Keratinocyte (primary cell): ENCODE data around the gene ELAVL4. TPM values are rescaled to one million over a fixed set of nuclear protein-coding genes. Genes with fewer than 3 reads are reported as not detected.

ENCODE experiments used
- DNase-seq: peaks from one replicate; pipeline ENCODE4 v3.0.0-alpha.2; 2011; ENCODE audit warnings: low read depth, missing footprints, low spot score
- FAIRE-seq: peaks from 2 replicates; lab custom pipeline; 2011; peaks lifted over from hg19 to GRCh38; lab: Jason Lieb, UNC
- H2AFZ ChIP-seq: 2 replicates; pipeline ENCODE4 v1.6.0; 2012; ENCODE audit warnings: low read length, control low read depth, inconsistent platforms; ENCODE audit not compliant: control insufficient read depth
- H3K27ac ChIP-seq: 2 replicates; pipeline ENCODE4 v1.5.1; 2011; ENCODE audit warnings: low read length; ENCODE audit not compliant: control insufficient read depth, insufficient read depth
- H3K27me3 ChIP-seq: 3 replicates; pipeline ENCODE4 v1.6.0; 2011; ENCODE audit warnings: low read length; ENCODE audit not compliant: control insufficient read depth, insufficient read depth; ENCODE audit errors: extremely low read depth
- H3K36me3 ChIP-seq, 2 experiments: 2 replicates in 1 of 2; 3 replicates in 1 of 2; pipeline ENCODE4 v1.5.1; 2011; ENCODE audit warnings: low read length in 2 of 2, mild to moderate bottlenecking in 1 of 2; ENCODE audit not compliant: control insufficient read depth in 2 of 2, insufficient read depth in 2 of 2; ENCODE audit errors: extremely low read depth in 1 of 2
- H3K4me1 ChIP-seq: 3 replicates; pipeline ENCODE4 v1.5.1; 2011; ENCODE audit warnings: low read length; ENCODE audit not compliant: control insufficient read depth, insufficient read depth; ENCODE audit errors: extremely low read depth
- H3K4me2 ChIP-seq: 3 replicates; pipeline ENCODE4 v1.6.0; 2011; ENCODE audit warnings: low read depth, low read length; ENCODE audit not compliant: control insufficient read depth, insufficient read depth; ENCODE audit errors: extremely low read depth
- H3K4me3 ChIP-seq, 3 experiments: fragments of 200-600 bp in 1 of 3; sonication (generic) in 1 of 3; 2 replicates in 2 of 3; 3 replicates in 1 of 3; pipeline ENCODE4 v1.5.1; 2011 to 2016; ENCODE audit warnings: low read length in 3 of 3, mild to moderate bottlenecking in 3 of 3, control low read depth in 2 of 3, inconsistent platforms in 1 of 3, low read depth in 1 of 3, mixed read lengths in 1 of 3, mixed run types in 1 of 3, moderate library complexity in 1 of 3; ENCODE audit not compliant: control insufficient read depth in 2 of 3, insufficient read depth in 2 of 3; ENCODE audit errors: extremely low read depth in 1 of 3
- H3K79me2 ChIP-seq: 2 replicates; pipeline ENCODE4 v1.6.0; 2012; ENCODE audit warnings: low read length; ENCODE audit not compliant: control insufficient read depth, insufficient read depth
- H3K9ac ChIP-seq: 3 replicates; pipeline ENCODE4 v1.6.0; 2011; ENCODE audit warnings: low read length; ENCODE audit not compliant: control insufficient read depth, insufficient read depth; ENCODE audit errors: extremely low read depth
- H3K9me1 ChIP-seq: 3 replicates; pipeline ENCODE4 v1.6.0; 2011; ENCODE audit warnings: low read length; ENCODE audit not compliant: control insufficient read depth, insufficient read depth; ENCODE audit errors: extremely low read depth
- H3K9me3 ChIP-seq: 2 replicates; pipeline ENCODE4 v1.5.1; 2012; ENCODE audit warnings: low read depth, low read length; ENCODE audit not compliant: control insufficient read depth
- H4K20me1 ChIP-seq: 3 replicates; pipeline ENCODE4 v1.6.0; 2011; ENCODE audit warnings: low read length; ENCODE audit not compliant: control insufficient read depth, insufficient read depth; ENCODE audit errors: extremely low read depth
- CTCF ChIP-seq, 3 experiments: IDR thresholded peaks in 1 of 3; conservative IDR thresholded peaks in 1 of 3; optimal IDR thresholded peaks in 1 of 3; 2 replicates in 2 of 3; 3 replicates in 1 of 3; pipeline versions ENCODE3 to v1.5.1; 2011; ENCODE audit warnings: low read length in 3 of 3, mild to moderate bottlenecking in 3 of 3, moderate library complexity in 2 of 3, control low read depth in 1 of 3, inconsistent platforms in 1 of 3; ENCODE audit not compliant: insufficient read depth in 2 of 3; ENCODE audit errors: extremely low read depth in 1 of 3
- EZH2 ChIP-seq: IDR thresholded peaks from one replicate; pipeline ENCODE4 v1.6.1; 2012; ENCODE audit warnings: inconsistent platforms, mild to moderate bottlenecking, low read length, moderate library complexity
- dilution Hi-C: fragments of 300-500 bp; cut with MboI; formaldehyde crosslinking; loops from one replicate; pipeline ENCODE4 v1.7.0; 2020; ENCODE audit warnings: low sequenced_read_pairs; ENCODE audit not compliant: extremely low pct_ligation_motif_present
- polyA plus RNA-seq, 5 experiments: library from polyadenylated mRNA; depleted of rRNA in 3 of 5; stranded (reverse) in 3 of 5; stranded (forward) in 1 of 5; unstranded in 1 of 5; fragments of >200 nt; gene quantifications; 1 replicate in 1 of 5; 2 replicates in 3 of 5; 3 replicates in 1 of 5; pipeline versions ENCODE4 v1.2.1 to v1.2.3, GENCODE V29; 2011 to 2012; ENCODE audit warnings: missing spikeins in 2 of 5, low read depth in 1 of 5, low replicate concordance in 1 of 5

The ELAVL4 gene
- polyA plus RNA-seq, 1 donor (not counting 4 experiments of a cell fraction or from before 2014, with no cell fraction given): not detected

DNA sequence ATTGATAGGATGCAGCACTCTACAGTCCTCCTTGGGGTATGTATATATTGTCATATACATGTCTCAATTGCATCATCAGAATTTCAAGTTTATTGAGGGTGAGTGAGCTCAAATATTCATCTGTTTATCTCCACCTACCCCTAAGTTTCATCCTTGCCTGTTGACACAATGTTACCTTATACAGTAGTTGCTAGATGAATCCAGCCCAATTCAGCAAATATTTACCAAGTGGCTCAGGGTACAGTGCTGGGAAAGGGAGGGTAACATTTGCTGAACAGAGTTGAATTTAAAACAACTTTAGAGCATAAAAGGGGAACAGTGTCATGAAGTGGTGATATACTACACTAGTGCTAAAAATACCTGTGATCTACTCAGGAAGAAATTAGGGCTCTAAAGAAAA lies 14.4 kb downstream of the ELAVL4 start:
- no peaks in the 10 kb centered on the region for H3K79me2 ChIP-seq
- FAIRE-seq: no peak

GRCh38 chr1:50126927-50127715 lies 18.4 kb downstream of the ELAVL4 start:
- Histone ChIP-seq H4K20me1 (no peaks in the 10 kb centered on the region), H3K4me2 (no peak overlapping the region), H3K9me3 (no peaks in the 10 kb centered on the region), H3K9me1 (no peaks in the 10 kb centered on the region), H3K9ac (no peak overlapping the region), H3K27ac (no peak overlapping the region), H3K36me3 (no peaks in the 10 kb centered on the region), H3K79me2 (no peaks in the 10 kb centered on the region), H2AFZ (no peak overlapping the region), H3K4me1 (no peaks in the 10 kb centered on the region), H3K4me3 (no peak overlapping the region), H3K27me3 (no peaks in the 10 kb centered on the region)
- TF ChIP-seq EZH2 (no peak), CTCF (optimal IDR thresholded peaks at IDR 0.05 in 1 of 3, IDR thresholded peaks at IDR 0.05 in 1 of 3, conservative IDR thresholded peaks at IDR 0.05 in 1 of 3; ENCODE audit: extremely low read depth in 1 of 3, insufficient read depth in 2 of 3, low read length in 3 of 3) (no peak)
- FAIRE-seq (no peak), DNase-seq (no peak)
- dilution Hi-C loops: no loop called here

More for the DNA sequence above, 14.4 kb downstream of the ELAVL4 start:
- dilution Hi-C loops: no loop called here
- H3K4me3 ChIP-seq: no peak overlapping the region
- no peak overlapping the region for H3K9ac ChIP-seq
- TF ChIP-seq CTCF (optimal IDR thresholded peaks at IDR 0.05 in 1 of 3, IDR thresholded peaks at IDR 0.05 in 1 of 3, conservative IDR thresholded peaks at IDR 0.05 in 1 of 3; ENCODE audit: extremely low read depth in 1 of 3, insufficient read depth in 2 of 3, low read length in 3 of 3): no peak
- no peak for TF ChIP-seq EZH2
- no peaks in the 10 kb centered on the region for H3K36me3 ChIP-seq
- no peak overlapping the region for H2AFZ ChIP-seq
- no peaks in the 10 kb centered on the region for H4K20me1 ChIP-seq
- H3K4me2 ChIP-seq: no peak overlapping the region
- H3K27me3 ChIP-seq: no peaks in the 10 kb centered on the region
- H3K9me3 ChIP-seq: no peaks in the 10 kb centered on the region
- H3K9me1 ChIP-seq: no peaks in the 10 kb centered on the region
- no peak overlapping the region for H3K27ac ChIP-seq
- no peak for DNase-seq
- no peaks in the 10 kb centered on the region for H3K4me1 ChIP-seq
